Astrocyte (in vitro differentiated cells and primary cell): ENCODE data around the gene ROBO2.

ENCODE experiments used
- EZH2 ChIP-seq: IDR thresholded peaks from 2 replicates; pipeline ENCODE4 v1.6.1; 2012; ENCODE audit warnings: mild to moderate bottlenecking, low read length, inconsistent platforms; ENCODE audit not compliant: insufficient read depth
- TF ChIP-seq, protein P1 (sequence below): IDR thresholded peaks from 2 replicates; pipeline ENCODE4 v1.5.1; 2011; ENCODE audit warnings: low read depth, mild to moderate bottlenecking, inconsistent platforms, low read length, moderate library complexity; ENCODE audit not compliant: insufficient read depth

DNA sequence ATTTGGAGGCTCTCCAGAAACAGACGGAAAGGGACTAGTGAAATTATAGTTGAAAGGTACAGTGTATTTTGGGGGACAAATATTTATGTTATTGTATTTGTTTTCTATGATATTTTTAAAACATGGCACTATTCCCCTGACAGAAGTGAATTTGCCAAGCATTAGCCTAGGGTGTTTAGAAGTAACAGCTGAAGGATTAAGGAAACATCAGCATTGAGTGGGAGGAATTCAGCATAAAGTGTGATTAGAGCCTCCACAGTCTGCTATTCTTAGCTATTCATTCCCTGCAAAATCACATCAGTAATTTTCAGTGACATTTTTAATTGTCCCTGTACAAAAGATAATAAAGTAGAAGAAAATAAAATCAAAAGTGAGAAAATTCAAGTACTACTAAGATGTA, 231.4 kb downstream of the ROBO2 start:
- TF ChIP-seq, protein P1, sequence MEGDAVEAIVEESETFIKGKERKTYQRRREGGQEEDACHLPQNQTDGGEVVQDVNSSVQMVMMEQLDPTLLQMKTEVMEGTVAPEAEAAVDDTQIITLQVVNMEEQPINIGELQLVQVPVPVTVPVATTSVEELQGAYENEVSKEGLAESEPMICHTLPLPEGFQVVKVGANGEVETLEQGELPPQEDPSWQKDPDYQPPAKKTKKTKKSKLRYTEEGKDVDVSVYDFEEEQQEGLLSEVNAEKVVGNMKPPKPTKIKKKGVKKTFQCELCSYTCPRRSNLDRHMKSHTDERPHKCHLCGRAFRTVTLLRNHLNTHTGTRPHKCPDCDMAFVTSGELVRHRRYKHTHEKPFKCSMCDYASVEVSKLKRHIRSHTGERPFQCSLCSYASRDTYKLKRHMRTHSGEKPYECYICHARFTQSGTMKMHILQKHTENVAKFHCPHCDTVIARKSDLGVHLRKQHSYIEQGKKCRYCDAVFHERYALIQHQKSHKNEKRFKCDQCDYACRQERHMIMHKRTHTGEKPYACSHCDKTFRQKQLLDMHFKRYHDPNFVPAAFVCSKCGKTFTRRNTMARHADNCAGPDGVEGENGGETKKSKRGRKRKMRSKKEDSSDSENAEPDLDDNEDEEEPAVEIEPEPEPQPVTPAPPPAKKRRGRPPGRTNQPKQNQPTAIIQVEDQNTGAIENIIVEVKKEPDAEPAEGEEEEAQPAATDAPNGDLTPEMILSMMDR: no peak
- no peak for TF ChIP-seq EZH2
